ENCODE data around the gene HPCAL1.

The HPCAL1 gene

GRCh38 chr2:10346929-10347561 is 44.3 kb downstream of the HPCAL1 start:
- H3K4me3 ChIP-seq (ENCODE audit: low read depth, low read length), result no peak overlapping the region
- 0 out of 2 replicates have a peak, but pooled peaks have one; percentile 11 for TF ChIP-seq CTCF (IDR thresholded peaks at IDR 0.05; ENCODE audit: low read depth, low read length)

GRCh38 chr2:10347562-10347948 is 44.9 kb downstream of the HPCAL1 start:
- no peak for TF ChIP-seq CTCF (IDR thresholded peaks at IDR 0.05; ENCODE audit: low read depth, low read length)
- H3K4me3 ChIP-seq (ENCODE audit: low read depth, low read length), result no peak overlapping the region

- TF ChIP-seq CTCF (IDR thresholded peaks at IDR 0.05; ENCODE audit: low read depth, low read length), result no peak
- no peak overlapping the region for H3K4me3 ChIP-seq (ENCODE audit: low read depth, low read length)
Observed at GRCh38 chr2:10348891-10349290, 46.2 kb downstream of the HPCAL1 start.

- no peak overlapping the region for H3K4me3 ChIP-seq (ENCODE audit: low read depth, low read length)
- no peak for TF ChIP-seq CTCF (IDR thresholded peaks at IDR 0.05; ENCODE audit: low read depth, low read length)
Observed at GRCh38 chr2:10350761-10351160, 48.1 kb downstream of the HPCAL1 start.

DNA sequence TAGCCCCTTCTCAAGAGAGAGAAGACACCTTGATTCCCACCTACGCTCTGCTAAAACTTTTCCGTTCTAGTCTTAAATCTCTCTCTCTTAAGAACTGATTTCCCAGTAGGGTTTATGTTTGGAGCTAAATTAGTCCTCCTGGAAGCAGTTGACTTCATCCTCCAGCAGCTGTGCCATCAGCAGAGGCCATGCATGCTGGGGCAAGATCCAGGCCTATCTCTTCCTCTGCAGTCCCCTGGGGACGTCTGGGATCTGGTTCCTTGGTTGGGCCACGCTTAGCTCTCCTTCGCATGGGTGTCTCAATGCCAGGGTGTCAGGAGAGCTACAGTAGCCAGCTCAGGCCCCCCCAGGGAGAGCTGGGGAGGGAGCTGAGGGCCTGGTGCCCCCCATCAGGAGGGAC is 49.7 kb downstream of the HPCAL1 start:
- H3K4me3 ChIP-seq (ENCODE audit: low read depth, low read length), result no peak overlapping the region
- TF ChIP-seq CTCF (IDR thresholded peaks at IDR 0.05; ENCODE audit: low read depth, low read length), result no peak

DNA sequence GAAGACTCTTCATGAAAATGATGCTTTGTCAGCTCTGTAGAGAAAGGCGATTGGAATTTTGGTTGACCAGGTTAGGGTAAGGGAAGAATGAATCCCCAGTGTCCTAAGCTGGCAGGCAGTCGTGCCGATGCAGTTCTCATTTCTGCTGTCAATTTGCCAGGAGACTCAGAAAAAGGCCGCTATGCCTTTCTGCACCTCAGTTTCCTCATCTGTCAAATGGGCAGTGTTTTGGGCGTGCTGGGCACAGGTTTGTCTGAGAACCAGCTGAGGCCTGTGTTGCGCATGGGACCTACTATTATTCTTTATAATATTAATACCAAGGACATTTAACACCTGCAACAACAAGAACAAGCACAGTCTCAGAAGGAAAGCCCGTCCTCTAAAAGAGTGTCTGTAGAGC is 50.3 kb downstream of the HPCAL1 start:
- TF ChIP-seq CTCF (IDR thresholded peaks at IDR 0.05; ENCODE audit: low read depth, low read length), result no peak
- no peak overlapping the region for H3K4me3 ChIP-seq (ENCODE audit: low read depth, low read length)

GRCh38 chr2:10353931-10354330 is 51.2 kb downstream of the HPCAL1 start:
- no peak for TF ChIP-seq CTCF (IDR thresholded peaks at IDR 0.05; ENCODE audit: low read depth, low read length)
- no peak overlapping the region for H3K4me3 ChIP-seq (ENCODE audit: low read depth, low read length)

Data from WI38 (cell line).